HG03097 (cell line): ENCODE data around the gene RIPOR1.

Source experiments
- ATAC-seq: cut with Tn5 transposase; IDR thresholded peaks from one replicate; pipeline ENCODE4 v1.9.1; 2021; ENCODE audit not compliant: unreplicated experiment, low FRiP score

The RIPOR1 gene

GRCh38 chr16:67537636-67538591 lies 9.3 kb downstream of the RIPOR1 start:
- no peak for ATAC-seq

GRCh38 chr16:67538666-67539101 lies 10.1 kb downstream of the RIPOR1 start:
- ATAC-seq: no peak

GRCh38 chr16:67539271-67539670 lies 10.6 kb downstream of the RIPOR1 start:
- no peak for ATAC-seq

- ATAC-seq: no peak
Observed at GRCh38 chr16:67539691-67540635, 11.3 kb downstream of the RIPOR1 start.

GRCh38 chr16:67540756-67541155 lies 12.1 kb downstream of the RIPOR1 start:
- ATAC-seq: no peak

GRCh38 chr16:67541391-67542263 lies 13.0 kb downstream of the RIPOR1 start:
- no peak for ATAC-seq

GRCh38 chr16:67542464-67542863 lies 13.8 kb downstream of the RIPOR1 start:
- no peak for ATAC-seq

GRCh38 chr16:67543036-67543435 lies 14.4 kb downstream of the RIPOR1 start:
- no peak for ATAC-seq

- no peak for ATAC-seq
Observed at GRCh38 chr16:67543582-67543981, 15.0 kb downstream of the RIPOR1 start.

GRCh38 chr16:67544329-67544841 lies 15.8 kb downstream of the RIPOR1 start:
- no peak for ATAC-seq

- ATAC-seq: no peak
Observed at GRCh38 chr16:67544844-67545664, 16.4 kb downstream of the RIPOR1 start.

- no peak for ATAC-seq
Observed at GRCh38 chr16:67545665-67546024, 17.0 kb downstream of the RIPOR1 start.

- ATAC-seq: no peak
Observed at GRCh38 chr16:67546091-67546501, 17.5 kb downstream of the RIPOR1 start.

GRCh38 chr16:67546761-67547422 lies 18.3 kb downstream of the RIPOR1 start:
- ATAC-seq: no peak

GRCh38 chr16:67547423-67548264 lies 19.0 kb downstream of the RIPOR1 start:
- ATAC-seq: peak; percentile 28

GRCh38 chr16:67548265-67549126 lies 19.9 kb downstream of the RIPOR1 start:
- peak; percentile 12 for ATAC-seq

- ATAC-seq: no peak
Observed at GRCh38 chr16:67549240-67549639, 20.6 kb downstream of the RIPOR1 start.
